Measurements from ENCODE around the gene LEMD2.

DNA sequence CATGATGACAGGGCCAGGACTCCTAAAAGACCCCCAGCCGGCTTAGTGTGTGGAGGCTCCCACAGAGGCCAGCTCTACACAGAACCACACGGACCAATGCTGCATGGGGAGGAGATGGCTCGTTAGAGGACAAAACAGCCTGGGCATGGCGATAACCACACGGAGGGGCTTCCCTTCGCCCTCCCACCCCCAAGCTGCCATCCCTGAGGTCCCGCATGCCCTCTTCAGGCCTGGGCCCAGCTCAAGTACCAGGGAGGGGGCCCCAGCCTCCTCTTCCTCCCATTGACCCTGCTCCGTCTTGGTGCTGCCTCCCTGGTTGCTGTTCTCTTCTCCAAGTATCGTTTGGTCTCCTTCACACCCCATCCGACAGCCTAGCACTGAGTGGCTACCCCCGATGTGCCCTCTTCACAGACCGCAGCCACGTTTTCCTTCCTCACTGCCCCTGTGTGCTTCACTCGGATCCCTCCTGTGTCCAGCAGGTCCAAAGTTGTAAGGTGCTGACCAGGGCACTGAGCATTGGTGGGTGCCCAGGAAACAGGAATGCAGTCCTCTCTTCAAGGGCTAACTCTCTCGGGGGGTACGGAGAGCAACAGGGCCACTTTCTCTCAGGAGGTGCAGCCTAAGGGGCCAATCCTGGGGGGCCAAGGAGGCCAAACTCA, 24.4 kb upstream of the LEMD2 start:
- TF ChIP-seq POLR2A (IDR thresholded peaks at IDR 0.05): no peak
- TF ChIP-seq, protein P1, sequence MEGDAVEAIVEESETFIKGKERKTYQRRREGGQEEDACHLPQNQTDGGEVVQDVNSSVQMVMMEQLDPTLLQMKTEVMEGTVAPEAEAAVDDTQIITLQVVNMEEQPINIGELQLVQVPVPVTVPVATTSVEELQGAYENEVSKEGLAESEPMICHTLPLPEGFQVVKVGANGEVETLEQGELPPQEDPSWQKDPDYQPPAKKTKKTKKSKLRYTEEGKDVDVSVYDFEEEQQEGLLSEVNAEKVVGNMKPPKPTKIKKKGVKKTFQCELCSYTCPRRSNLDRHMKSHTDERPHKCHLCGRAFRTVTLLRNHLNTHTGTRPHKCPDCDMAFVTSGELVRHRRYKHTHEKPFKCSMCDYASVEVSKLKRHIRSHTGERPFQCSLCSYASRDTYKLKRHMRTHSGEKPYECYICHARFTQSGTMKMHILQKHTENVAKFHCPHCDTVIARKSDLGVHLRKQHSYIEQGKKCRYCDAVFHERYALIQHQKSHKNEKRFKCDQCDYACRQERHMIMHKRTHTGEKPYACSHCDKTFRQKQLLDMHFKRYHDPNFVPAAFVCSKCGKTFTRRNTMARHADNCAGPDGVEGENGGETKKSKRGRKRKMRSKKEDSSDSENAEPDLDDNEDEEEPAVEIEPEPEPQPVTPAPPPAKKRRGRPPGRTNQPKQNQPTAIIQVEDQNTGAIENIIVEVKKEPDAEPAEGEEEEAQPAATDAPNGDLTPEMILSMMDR (IDR thresholded peaks at IDR 0.05): no peak

Data from thyroid gland (tissue), 4 donors.